ENCODE measurements around the gene ANKS1B.

GRCh38 chr12:99153293-99153692 lies 831.4 kb downstream of the ANKS1B start:
- TF ChIP-seq BHLHE40 (IDR thresholded peaks at IDR 0.05; ENCODE audit: low read depth, low read length) (no peak), RCOR1 (IDR thresholded peaks at IDR 0.05; ENCODE audit: insufficient replicate concordance, low read length) (no peak), POLR2A (IDR thresholded peaks at IDR 0.05; ENCODE audit: low read depth, low read length) (no peak), CEBPB (IDR thresholded peaks at IDR 0.05; ENCODE audit: low read depth, low read length) (no peak), CHD1 (IDR thresholded peaks at IDR 0.05; ENCODE audit: low read depth, low read length) (no peak), MAFK (IDR thresholded peaks at IDR 0.05; ENCODE audit: low read depth, low read length) (no peak), RFX5 (IDR thresholded peaks at IDR 0.05; ENCODE audit: low read depth, low read length) (no peak), USF2 (IDR thresholded peaks at IDR 0.05; ENCODE audit: low read depth, low read length) (no peak), RAD21 (IDR thresholded peaks at IDR 0.05; ENCODE audit: low read length) (no peak), MAZ (IDR thresholded peaks at IDR 0.05; ENCODE audit: borderline replicate concordance, low read depth, low read length) (no peak), FOS (IDR thresholded peaks at IDR 0.05; ENCODE audit: low read depth, low read length) (no peak), SMC3 (IDR thresholded peaks at IDR 0.05; ENCODE audit: low read depth, low read length) (no peak)
- TF ChIP-seq, protein P1, sequence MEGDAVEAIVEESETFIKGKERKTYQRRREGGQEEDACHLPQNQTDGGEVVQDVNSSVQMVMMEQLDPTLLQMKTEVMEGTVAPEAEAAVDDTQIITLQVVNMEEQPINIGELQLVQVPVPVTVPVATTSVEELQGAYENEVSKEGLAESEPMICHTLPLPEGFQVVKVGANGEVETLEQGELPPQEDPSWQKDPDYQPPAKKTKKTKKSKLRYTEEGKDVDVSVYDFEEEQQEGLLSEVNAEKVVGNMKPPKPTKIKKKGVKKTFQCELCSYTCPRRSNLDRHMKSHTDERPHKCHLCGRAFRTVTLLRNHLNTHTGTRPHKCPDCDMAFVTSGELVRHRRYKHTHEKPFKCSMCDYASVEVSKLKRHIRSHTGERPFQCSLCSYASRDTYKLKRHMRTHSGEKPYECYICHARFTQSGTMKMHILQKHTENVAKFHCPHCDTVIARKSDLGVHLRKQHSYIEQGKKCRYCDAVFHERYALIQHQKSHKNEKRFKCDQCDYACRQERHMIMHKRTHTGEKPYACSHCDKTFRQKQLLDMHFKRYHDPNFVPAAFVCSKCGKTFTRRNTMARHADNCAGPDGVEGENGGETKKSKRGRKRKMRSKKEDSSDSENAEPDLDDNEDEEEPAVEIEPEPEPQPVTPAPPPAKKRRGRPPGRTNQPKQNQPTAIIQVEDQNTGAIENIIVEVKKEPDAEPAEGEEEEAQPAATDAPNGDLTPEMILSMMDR (conservative IDR thresholded peaks at IDR 0.05; ENCODE audit: low read depth, low read length) = no peak
- TF ChIP-seq, protein P2, sequence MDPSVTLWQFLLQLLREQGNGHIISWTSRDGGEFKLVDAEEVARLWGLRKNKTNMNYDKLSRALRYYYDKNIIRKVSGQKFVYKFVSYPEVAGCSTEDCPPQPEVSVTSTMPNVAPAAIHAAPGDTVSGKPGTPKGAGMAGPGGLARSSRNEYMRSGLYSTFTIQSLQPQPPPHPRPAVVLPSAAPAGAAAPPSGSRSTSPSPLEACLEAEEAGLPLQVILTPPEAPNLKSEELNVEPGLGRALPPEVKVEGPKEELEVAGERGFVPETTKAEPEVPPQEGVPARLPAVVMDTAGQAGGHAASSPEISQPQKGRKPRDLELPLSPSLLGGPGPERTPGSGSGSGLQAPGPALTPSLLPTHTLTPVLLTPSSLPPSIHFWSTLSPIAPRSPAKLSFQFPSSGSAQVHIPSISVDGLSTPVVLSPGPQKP (IDR thresholded peaks at IDR 0.05; ENCODE audit: borderline replicate concordance, low read depth, low read length) = no peak

All from IMR-90 (cell line).